ENCODE results near the gene NME4.

- no peak for TF ChIP-seq CTCF (IDR thresholded peaks at IDR 0.05; ENCODE audit: low read depth, low read length)
- no peak for TF ChIP-seq EZH2phosphoT487 (IDR thresholded peaks at IDR 0.05; ENCODE audit: low read depth)
Measured at GRCh38 chr16:370979-371514, 26.0 kb upstream of the NME4 start.
